ENCODE results near the gene OLFML1.

OLFML1 gene

GRCh38 chr11:7520981-7521487 lies 35.7 kb downstream of the OLFML1 start:
- H3K27me3 ChIP-seq (ENCODE audit: insufficient read depth, poor library complexity, severe bottlenecking) = no peaks in the 10 kb centered on the region
- H3K9me3 ChIP-seq (ENCODE audit: severe bottlenecking) = no peaks in the 10 kb centered on the region
- DNase-seq (ENCODE audit: low spot score) (no peak), ATAC-seq (ENCODE audit: low read depth) (no peak)
- H3K4me1 ChIP-seq (ENCODE audit: insufficient read depth, poor library complexity, severe bottlenecking) = no peaks in the 10 kb centered on the region
- no peaks in the 10 kb centered on the region for H3K36me3 ChIP-seq (ENCODE audit: low read depth)
- no peak for TF ChIP-seq CTCF (IDR thresholded peaks at IDR 0.05; ENCODE audit: poor library complexity, severe bottlenecking)
- H3K27ac ChIP-seq (ENCODE audit: poor library complexity, severe bottlenecking) = no peak overlapping the region
- H3K4me3 ChIP-seq (ENCODE audit: severe bottlenecking) = no peak overlapping the region

- Histone ChIP-seq H3K4me1 (ENCODE audit: insufficient read depth, poor library complexity, severe bottlenecking) (no peaks in the 10 kb centered on the region), H3K9me3 (ENCODE audit: severe bottlenecking) (no peaks in the 10 kb centered on the region), H3K36me3 (ENCODE audit: low read depth) (no peaks in the 10 kb centered on the region), H3K4me3 (ENCODE audit: severe bottlenecking) (no peak overlapping the region), H3K27me3 (ENCODE audit: insufficient read depth, poor library complexity, severe bottlenecking) (no peaks in the 10 kb centered on the region), H3K27ac (ENCODE audit: poor library complexity, severe bottlenecking) (no peak overlapping the region)
- no peak for TF ChIP-seq CTCF (IDR thresholded peaks at IDR 0.05; ENCODE audit: poor library complexity, severe bottlenecking)
- no peak for DNase-seq (ENCODE audit: low spot score)
- ATAC-seq (ENCODE audit: low read depth) = no peak
Measured at GRCh38 chr11:7522121-7522520, 36.8 kb downstream of the OLFML1 start.

DNA sequence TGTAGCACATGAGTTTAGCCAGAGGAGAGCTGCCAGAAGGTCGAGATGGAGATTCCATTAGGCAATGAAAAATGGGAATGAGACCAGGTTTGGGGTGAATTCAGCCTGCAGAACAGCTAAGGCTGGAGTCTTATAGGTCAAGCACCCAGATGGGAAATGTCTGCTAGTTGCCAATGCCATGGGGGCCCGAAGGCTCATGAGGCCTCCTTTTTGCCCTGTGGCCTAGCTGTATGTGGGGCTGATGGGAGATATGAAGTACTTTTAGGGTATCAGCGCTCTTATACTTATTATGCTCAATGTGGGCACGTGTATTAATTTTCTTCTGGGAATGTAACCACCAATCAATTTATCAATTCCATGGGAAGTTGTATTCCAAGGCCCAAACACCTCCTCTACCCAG lies 37.2 kb downstream of the OLFML1 start:
- no peak overlapping the region for H3K27ac ChIP-seq (ENCODE audit: poor library complexity, severe bottlenecking)
- no peak for TF ChIP-seq CTCF (IDR thresholded peaks at IDR 0.05; ENCODE audit: poor library complexity, severe bottlenecking)
- no peaks in the 10 kb centered on the region for H3K27me3 ChIP-seq (ENCODE audit: insufficient read depth, poor library complexity, severe bottlenecking)
- H3K4me1 ChIP-seq (ENCODE audit: insufficient read depth, poor library complexity, severe bottlenecking) = no peaks in the 10 kb centered on the region
- no peak overlapping the region for H3K4me3 ChIP-seq (ENCODE audit: severe bottlenecking)
- no peaks in the 10 kb centered on the region for H3K36me3 ChIP-seq (ENCODE audit: low read depth)
- DNase-seq (ENCODE audit: low spot score) (no peak), ATAC-seq (ENCODE audit: low read depth) (no peak)
- no peaks in the 10 kb centered on the region for H3K9me3 ChIP-seq (ENCODE audit: severe bottlenecking)

DNA sequence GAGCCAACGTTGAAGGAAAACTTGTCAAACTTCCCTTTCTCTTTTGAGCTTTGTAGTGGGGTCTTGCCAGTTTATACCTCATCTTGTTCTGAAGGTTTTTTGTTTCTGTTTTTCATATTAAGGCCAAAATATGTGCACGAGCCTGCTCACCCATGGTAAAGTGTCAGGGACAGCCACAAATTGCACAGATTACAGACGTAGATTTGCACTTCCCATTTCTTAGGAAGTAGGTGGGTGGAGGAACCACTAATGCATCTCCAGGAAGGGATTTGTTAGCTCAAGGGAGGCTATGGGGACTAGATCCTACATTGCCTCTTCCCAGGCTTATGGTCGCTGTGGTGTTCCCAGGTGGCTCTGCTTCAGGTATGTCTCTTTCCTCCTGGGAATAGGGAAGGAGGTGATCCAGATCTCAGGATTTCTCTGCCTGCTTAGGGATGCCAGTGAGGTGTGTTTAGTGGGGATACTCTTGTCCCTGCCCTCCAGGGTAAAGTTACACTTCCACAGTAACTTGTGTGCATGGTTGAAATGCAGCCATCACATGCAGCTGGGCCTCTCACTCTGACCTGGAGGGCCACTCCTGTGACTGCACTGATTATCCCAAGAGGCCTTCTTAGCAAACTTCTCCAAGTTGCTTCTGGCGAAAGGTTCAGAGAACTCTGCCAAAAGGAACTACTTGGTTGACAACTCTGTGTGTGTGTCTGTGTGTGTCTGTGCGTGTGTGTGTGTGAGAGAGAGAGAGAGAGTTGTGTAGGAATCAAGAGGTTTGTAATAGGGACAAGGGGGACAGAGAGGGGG lies 38.3 kb downstream of the OLFML1 start:
- no peaks in the 10 kb centered on the region for H3K9me3 ChIP-seq (ENCODE audit: severe bottlenecking)
- H3K36me3 ChIP-seq (ENCODE audit: low read depth) = no peaks in the 10 kb centered on the region
- DNase-seq (ENCODE audit: low spot score) (no peak), ATAC-seq (ENCODE audit: low read depth) (no peak)
- no peaks in the 10 kb centered on the region for H3K27me3 ChIP-seq (ENCODE audit: insufficient read depth, poor library complexity, severe bottlenecking)
- no peak for TF ChIP-seq CTCF (IDR thresholded peaks at IDR 0.05; ENCODE audit: poor library complexity, severe bottlenecking)
- H3K4me1 ChIP-seq (ENCODE audit: insufficient read depth, poor library complexity, severe bottlenecking) = no peaks in the 10 kb centered on the region
- no peak overlapping the region for H3K27ac ChIP-seq (ENCODE audit: poor library complexity, severe bottlenecking)
- no peak overlapping the region for H3K4me3 ChIP-seq (ENCODE audit: severe bottlenecking)

Data from RWPE2 (cell line).